Erythroblast (primary cell): ENCODE data around the gene PUS7L.
"Not testable (repeated sequence)": the region's sequence is repeated elsewhere in the genome, so short reads cannot be mapped to it uniquely, and the experiment has no call there.

ENCODE experiments used
- DNase-seq, 2 experiments: peaks; one replicate each; lab custom pipeline; 2025; lab: John Stamatoyannopoulos, UW
- GATA1 ChIP-seq: IDR thresholded peaks from 2 replicates; pipeline ENCODE4 v1.6.1; 2011; ENCODE audit warnings: low read depth, mild to moderate bottlenecking, control low read depth, low read length, moderate library complexity
- POLR2A ChIP-seq: IDR thresholded peaks from 2 replicates; pipeline ENCODE4 v1.6.1; 2011; ENCODE audit warnings: mild to moderate bottlenecking, low read length

Gene PUS7L

GRCh38 chr12:43736927-43737440 lies 21.6 kb downstream of the PUS7L start:
- no peak for TF ChIP-seq GATA1
- no peak for TF ChIP-seq POLR2A
- no peak for DNase-seq

DNA sequence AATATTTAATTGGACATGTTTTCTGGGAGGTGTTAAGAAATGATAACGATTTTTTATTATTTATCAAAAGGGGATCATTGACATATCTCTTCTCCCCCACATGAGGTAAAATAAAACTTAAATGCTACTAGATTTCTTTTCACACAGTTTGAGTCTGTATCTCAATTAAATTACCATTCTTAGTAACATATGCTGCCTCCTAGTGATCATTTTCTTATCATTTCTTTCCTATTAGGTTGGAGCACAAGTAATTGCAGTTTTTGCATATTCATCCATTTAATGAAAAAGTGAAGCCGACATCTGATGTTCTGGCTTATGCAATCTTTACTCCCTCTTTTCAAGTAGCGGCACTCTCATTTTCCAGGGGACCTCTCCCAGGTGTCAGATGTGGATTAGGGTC lies 24.9 kb downstream of the PUS7L start:
- DNase-seq: no peak
- TF ChIP-seq POLR2A (no peak), GATA1 (no peak)

- DNase-seq: no peak
- TF ChIP-seq GATA1 (no peak), POLR2A (no peak)
Observed at GRCh38 chr12:43730283-43730682, 28.3 kb downstream of the PUS7L start.

GRCh38 chr12:43728698-43729097 lies 29.9 kb downstream of the PUS7L start:
- DNase-seq: no peak
- TF ChIP-seq GATA1 (no peak), POLR2A (no peak)

DNA sequence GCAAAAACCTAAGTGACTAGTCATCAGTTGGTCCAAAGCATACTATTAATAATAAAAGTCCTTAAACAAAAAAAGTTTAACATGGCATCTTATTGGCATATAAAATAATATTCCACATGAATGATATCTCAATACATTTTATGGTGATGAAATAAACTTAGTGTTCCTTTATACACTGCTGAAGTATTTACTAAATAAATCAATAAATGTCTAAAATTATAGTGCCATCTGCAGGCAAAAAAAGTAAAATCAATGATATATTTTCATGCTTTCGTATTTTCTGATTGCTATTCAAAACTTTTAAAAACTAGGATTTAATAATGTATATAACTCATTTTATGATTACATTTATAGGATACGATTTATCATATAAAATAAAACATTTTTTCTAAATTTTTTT lies 30.5 kb downstream of the PUS7L start:
- DNase-seq: peak in 1 of 2 experiments; percentile 2

DNA sequence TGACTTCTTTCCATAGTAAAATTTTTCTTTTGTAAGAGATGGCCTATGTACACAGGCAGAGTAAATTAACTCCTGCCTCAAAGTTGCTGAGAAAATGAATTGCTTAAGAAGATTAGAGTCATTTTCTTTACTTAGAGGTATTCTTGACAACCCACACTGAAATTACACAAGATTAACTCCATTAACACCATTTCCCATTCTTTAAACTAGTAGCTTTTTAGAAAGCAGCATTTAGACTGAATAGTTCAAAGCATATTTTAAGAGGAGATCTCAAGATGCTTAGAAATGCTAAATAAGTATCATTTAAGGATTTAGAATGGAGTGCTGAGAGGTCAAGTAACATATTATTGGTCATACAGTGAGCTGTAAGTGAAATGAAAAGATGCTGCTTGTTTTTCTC lies 35.5 kb downstream of the PUS7L start:
- no peak for DNase-seq
- TF ChIP-seq GATA1 (no peak), POLR2A (no peak)

More for the DNA sequence above, 30.5 kb downstream of the PUS7L start:
- no peak for TF ChIP-seq POLR2A
- TF ChIP-seq GATA1: no peak

- TF ChIP-seq POLR2A (no peak), GATA1 (no peak)
- DNase-seq: no peak
Observed at GRCh38 chr12:43722621-43723020, 36.0 kb downstream of the PUS7L start.

DNA sequence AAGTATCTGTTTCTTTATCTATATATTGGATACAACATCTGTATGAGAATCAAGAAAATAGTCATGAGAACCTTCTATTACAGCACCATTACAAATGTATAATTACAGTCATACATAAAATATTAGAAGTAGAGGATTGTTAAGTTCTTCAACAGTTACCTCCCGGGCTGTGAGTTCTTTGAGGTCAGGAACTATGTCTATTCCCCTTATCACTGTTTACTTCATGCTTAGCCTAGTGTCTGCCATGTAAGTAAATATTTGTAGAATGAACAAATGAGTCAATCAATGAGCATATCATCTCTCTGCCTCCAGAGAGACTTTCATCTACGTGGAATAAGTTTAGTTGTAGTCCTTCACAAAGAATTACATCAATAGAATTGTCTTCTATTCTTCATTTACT lies 47.2 kb downstream of the PUS7L start:
- TF ChIP-seq GATA1 (no peak), POLR2A (no peak)
- DNase-seq: no peak

GRCh38 chr12:43703772-43704171 lies 54.8 kb downstream of the PUS7L start:
- not testable (repeated sequence) for DNase-seq

DNA sequence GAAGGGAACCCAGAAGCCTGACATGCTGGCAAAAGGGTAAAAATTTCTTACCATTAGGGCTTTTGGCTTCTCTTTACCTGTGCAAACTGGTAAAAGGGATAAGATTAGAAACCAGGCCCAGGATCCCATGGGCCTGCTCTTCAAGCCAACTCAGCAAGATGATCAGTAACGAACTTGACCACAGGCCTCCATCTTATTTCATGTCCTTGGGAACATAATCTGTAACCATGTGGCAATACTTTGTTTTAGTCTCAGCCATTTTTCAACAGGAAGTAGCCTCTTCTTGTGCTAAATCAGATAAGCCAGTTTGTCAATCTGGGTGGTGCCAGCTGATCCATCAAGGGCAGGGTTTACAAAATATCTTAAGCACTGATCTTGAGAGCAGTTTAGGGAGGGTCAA lies 57.4 kb downstream of the PUS7L start:
- DNase-seq: not testable (repeated sequence)

DNA sequence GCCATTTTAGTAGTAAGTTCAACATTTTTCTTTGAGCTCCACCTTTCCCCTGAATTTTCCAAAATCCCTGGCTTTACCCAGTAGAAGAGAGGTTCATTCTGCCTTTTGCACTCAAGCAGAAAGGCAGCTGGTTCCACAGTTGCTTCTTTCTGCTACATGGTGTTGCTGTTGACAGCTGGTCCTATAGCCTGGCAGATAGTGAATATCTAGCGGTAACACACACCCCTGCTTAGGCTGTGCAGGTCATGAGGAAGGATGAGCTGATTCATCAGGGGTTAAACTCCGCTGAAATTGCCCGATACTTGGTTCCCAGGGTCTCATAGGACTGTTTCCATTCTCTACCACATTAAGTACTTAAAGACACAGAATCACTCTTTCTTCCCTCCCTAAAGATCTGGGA lies 62.4 kb downstream of the PUS7L start:
- no peak for TF ChIP-seq GATA1
- no peak for TF ChIP-seq POLR2A
- DNase-seq: peak in 1 of 2 experiments; percentile 12

DNA sequence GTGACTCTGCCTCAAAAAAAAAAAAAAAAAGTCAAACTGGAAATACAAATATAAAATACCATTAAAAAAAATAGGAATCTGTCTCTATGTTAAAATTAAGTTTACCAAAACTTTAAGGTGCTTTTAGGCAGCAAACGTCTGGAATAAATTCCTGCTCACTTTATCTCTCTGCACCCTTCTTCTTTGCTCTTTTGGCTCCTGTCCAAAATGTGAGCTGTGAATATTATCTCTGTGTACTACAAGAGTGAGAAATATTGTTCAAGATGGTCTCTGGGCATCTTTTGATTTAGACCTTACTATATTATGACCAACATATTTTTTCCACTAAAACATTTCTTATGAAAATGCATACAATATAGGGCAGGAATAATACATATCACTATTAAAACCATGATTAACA lies 63.7 kb downstream of the PUS7L start:
- TF ChIP-seq GATA1: no peak
- peak in 1 of 2 experiments; percentile 3 for DNase-seq

DNA sequence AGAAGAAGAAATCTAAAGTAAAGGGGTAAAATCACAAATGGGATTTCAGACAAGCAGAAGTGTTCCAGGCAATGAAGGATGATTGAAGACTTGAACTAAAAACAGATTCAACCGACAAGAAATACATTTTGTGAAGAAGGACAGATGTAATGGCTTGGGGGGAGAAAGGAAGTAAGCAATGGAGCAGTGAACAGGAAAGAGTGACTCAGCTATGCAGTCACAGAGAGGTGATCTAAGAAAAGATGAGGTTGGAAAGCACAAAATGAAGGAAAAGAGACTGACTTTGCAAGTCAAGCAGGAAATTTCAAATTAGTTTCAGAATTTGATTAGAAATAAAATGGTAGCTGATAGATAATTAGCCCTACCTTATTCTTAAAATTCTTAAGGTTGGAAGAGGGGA lies 66.5 kb downstream of the PUS7L start:
- TF ChIP-seq POLR2A: no peak
- TF ChIP-seq GATA1: no peak
- DNase-seq: no peak

DNA sequence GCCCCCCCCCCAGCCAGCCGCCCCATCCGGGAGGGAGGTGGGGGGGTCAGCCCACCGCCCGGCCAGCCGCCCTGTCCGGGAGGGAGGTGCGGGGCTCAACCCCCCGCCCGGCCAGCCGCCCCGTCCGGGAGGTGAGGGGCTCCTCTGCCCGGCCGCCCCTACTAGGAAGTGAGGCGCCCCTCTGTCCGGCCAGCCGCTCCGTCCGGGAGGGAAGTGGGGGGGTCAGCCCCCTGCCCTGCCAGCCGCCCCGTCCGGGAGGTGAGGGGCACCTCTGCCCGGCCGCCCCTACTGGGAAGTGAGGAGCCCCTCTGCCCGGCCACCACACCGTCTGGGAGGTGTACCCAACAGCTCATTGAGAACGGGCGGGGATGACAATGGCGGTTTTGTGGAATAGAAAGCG lies 73.1 kb downstream of the PUS7L start:
- not testable (repeated sequence) for DNase-seq

- DNase-seq: peak; percentile 45 to 60
- TF ChIP-seq GATA1 (no peak), POLR2A (no peak)
Observed at GRCh38 chr12:43676183-43676813, 82.3 kb downstream of the PUS7L start.
